HEK293T (cell line): ENCODE measurements around the gene MYH16.
A peak's percentile ranks its signal among the peaks of the same experiment; 100 is the strongest.
"Not testable (repeated sequence)": the region's sequence is repeated elsewhere in the genome, so short reads cannot be mapped to it uniquely, and the experiment has no call there.

Experiments used
- CTCF ChIA-PET: fragments of 350-600 bp; formaldehyde crosslinking; extraction: SDS; loops from one replicate; lab custom pipeline; 2021; ENCODE audit warnings: antibody characterized with exemption, inconsistent platforms; lab: Yijun Ruan, JAX
- POLR2A ChIA-PET: fragments of 350-600 bp; formaldehyde crosslinking; extraction: SDS; loops from one replicate; lab custom pipeline; 2020; ENCODE audit warnings: antibody characterized with exemption, inconsistent platforms; lab: Yijun Ruan, JAX
- DNase-seq: peaks from one replicate; pipeline ENCODE4 v3.0.0; 2012; ENCODE audit warnings: mixed read lengths; ENCODE audit errors: extremely low spot score
- ARNT ChIP-seq: fragments of 450-650 bp; IDR thresholded peaks from 2 replicates; pipeline ENCODE4 v1.6.1; 2017; ENCODE audit warnings: mild to moderate bottlenecking
- BHLHE40 ChIP-seq: fragments of 450-650 bp; IDR thresholded peaks from 2 replicates; pipeline ENCODE4 v1.6.1; 2016; ENCODE audit warnings: mild to moderate bottlenecking, moderate library complexity, borderline replicate concordance
- CTBP1 ChIP-seq: fragments of 450-650 bp; IDR thresholded peaks from 2 replicates; pipeline ENCODE4 v1.6.1; 2016; ENCODE audit warnings: borderline replicate concordance
- ELF4 ChIP-seq: fragments of 450-650 bp; IDR thresholded peaks from 2 replicates; pipeline ENCODE4 v1.6.1; 2017; ENCODE audit warnings: antibody characterized with exemption
- FOXA1 ChIP-seq: fragments of 450-650 bp; IDR thresholded peaks from 2 replicates; pipeline ENCODE4 v1.6.1; 2016; ENCODE audit warnings: mild to moderate bottlenecking
- FOXK2 ChIP-seq: fragments of 450-650 bp; IDR thresholded peaks from 2 replicates; pipeline ENCODE4 v1.6.1; 2016; ENCODE audit warnings: mild to moderate bottlenecking
- FOXM1 ChIP-seq: fragments of 450-650 bp; IDR thresholded peaks from 2 replicates; pipeline ENCODE4 v1.6.1; 2017; ENCODE audit warnings: mild to moderate bottlenecking, borderline replicate concordance
- HDGF ChIP-seq: fragments of 450-650 bp; IDR thresholded peaks from 2 replicates; pipeline ENCODE4 v1.6.1; 2017; ENCODE audit warnings: antibody characterized with exemption, borderline replicate concordance
- L3MBTL2 ChIP-seq: fragments of 450-650 bp; conservative IDR thresholded peaks from 2 replicates; pipeline ENCODE4 v1.6.1; 2016; ENCODE audit warnings: mild to moderate bottlenecking
- LEF1 ChIP-seq: fragments of 450-650 bp; IDR thresholded peaks from 2 replicates; pipeline ENCODE4 v1.6.1; 2017; ENCODE audit warnings: mild to moderate bottlenecking, borderline replicate concordance
- NFRKB ChIP-seq: fragments of 450-650 bp; IDR thresholded peaks from 2 replicates; pipeline ENCODE4 v1.6.1; 2016; ENCODE audit warnings: mild to moderate bottlenecking, moderate library complexity
- SP1 ChIP-seq: fragments of 450-650 bp; IDR thresholded peaks from 2 replicates; pipeline ENCODE4 v1.6.1; 2017
- SUZ12 ChIP-seq: fragments of 450-650 bp; IDR thresholded peaks from 2 replicates; pipeline ENCODE4 v1.6.1; 2016; ENCODE audit warnings: mild to moderate bottlenecking
- TARDBP ChIP-seq: fragments of 450-650 bp; IDR thresholded peaks from 2 replicates; pipeline ENCODE4 v1.6.1; 2016
- ZNF384 ChIP-seq: fragments of 450-650 bp; IDR thresholded peaks from 2 replicates; pipeline ENCODE4 v1.6.1; 2016
- TF ChIP-seq, protein P1 (sequence below): fragments of 450-650 bp; IDR thresholded peaks from 2 replicates; pipeline ENCODE4 v1.6.1; 2016

Gene MYH16

DNA sequence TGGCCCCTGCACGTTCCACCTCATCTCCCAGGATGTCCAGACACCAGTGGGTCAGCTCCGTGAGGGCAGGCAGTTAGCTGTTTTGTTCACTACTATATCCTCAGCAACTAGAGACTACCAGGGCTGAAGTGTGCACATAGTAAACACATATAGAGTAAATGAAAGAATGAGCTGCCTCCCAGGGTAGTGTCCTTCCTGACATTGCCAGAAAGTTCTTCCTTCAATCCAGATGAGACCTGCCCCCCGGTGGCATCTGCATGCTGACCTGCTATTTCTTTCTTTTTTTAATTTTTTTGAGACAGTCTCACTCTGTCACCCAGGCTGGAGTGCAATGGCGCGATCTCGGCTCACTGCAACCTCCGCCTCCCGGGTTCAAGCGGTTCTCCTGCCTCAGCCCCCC lies 39.1 kb downstream of the MYH16 start:
- CTCF ChIA-PET, result interaction anchor here (0.5 kb wide), 1 partner anchor 191 kb away, joined by 9 read pairs; no protein-coding TSS in a partner anchor
- DNase-seq, result no peak
- no peak for TF ChIP-seq LEF1
- no peak for TF ChIP-seq SP1
- no peak for TF ChIP-seq L3MBTL2
- TF ChIP-seq BHLHE40, result no peak
- no peak for TF ChIP-seq HDGF
- TF ChIP-seq, protein P1, sequence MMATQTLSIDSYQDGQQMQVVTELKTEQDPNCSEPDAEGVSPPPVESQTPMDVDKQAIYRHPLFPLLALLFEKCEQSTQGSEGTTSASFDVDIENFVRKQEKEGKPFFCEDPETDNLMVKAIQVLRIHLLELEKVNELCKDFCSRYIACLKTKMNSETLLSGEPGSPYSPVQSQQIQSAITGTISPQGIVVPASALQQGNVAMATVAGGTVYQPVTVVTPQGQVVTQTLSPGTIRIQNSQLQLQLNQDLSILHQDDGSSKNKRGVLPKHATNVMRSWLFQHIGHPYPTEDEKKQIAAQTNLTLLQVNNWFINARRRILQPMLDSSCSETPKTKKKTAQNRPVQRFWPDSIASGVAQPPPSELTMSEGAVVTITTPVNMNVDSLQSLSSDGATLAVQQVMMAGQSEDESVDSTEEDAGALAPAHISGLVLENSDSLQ, result no peak
- TF ChIP-seq SUZ12, result no peak
- TF ChIP-seq FOXM1, result no peak
- no peak for TF ChIP-seq FOXA1
- no peak for TF ChIP-seq CTBP1
- POLR2A ChIA-PET, result interaction anchor here (1.3 to 2.4 kb wide), 3 partner anchors 9 to 167 kb away, joined by 3 to 8 read pairs (median 4); partner anchors contain the start of gene ARPC1A

DNA sequence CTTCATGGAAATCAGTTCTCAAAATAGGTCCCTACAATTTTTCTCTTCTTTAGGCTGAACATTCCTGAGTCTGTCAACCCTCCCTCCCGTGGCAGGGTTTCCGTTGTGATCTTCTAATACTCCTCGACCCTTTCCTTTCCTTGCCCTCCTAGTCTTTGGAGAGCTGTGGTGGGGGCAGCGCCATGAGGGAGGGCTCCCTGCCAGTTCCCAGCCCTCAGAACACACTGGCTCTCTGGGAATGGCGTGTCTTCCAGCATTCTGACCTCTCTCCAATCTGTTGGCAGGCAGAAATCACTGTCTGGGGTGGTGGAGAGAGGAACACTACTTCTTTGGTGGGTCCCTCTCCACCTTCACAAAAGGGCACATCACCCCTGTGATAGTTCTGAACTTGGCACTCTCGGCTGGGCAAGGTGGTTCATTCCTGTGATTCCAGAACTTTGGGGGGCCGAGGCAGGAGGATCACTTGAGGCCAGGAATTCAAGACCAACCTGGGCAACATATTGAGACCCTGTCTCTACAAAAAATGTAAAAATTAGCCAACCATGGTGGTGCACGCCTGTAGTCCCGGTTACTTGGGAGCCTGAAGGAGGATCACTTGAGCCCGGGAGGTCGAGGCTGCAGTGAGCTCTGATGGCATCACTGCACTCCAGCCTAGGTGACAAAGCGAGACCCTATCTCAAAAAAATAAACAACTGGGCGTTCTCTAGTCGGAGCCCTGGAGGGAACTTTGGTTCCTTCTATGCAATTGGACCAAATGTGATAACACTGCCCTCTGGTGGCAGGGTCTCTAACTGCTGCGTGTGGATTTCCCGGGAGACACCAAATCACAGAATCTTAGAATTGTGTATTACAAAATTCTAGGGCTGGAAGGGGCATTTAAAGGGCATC lies 39.9 kb downstream of the MYH16 start:
- TF ChIP-seq HDGF (no peak), SP1 (no peak), ZNF384 (no peak), CTBP1 (no peak), L3MBTL2 (no peak), BHLHE40 (no peak), ELF4 (no peak), FOXK2 (no peak), SUZ12 (no peak), FOXM1 (no peak), NFRKB (no peak), ARNT (no peak), LEF1 (no peak), FOXA1 (no peak), TARDBP (no peak)
- TF ChIP-seq, protein P1, result no peak
- DNase-seq, result peak; percentile 80
- ChIA-PET CTCF (interaction anchor here (1.7 kb wide), 1 partner anchor 272 kb away, joined by 7 read pairs; no protein-coding TSS in a partner anchor), POLR2A (interaction anchor here (1.1 to 2.4 kb wide), 2 partner anchors 13 kb away, joined by 3 to 8 read pairs; partner anchors contain the start of gene ARPC1A)

DNA sequence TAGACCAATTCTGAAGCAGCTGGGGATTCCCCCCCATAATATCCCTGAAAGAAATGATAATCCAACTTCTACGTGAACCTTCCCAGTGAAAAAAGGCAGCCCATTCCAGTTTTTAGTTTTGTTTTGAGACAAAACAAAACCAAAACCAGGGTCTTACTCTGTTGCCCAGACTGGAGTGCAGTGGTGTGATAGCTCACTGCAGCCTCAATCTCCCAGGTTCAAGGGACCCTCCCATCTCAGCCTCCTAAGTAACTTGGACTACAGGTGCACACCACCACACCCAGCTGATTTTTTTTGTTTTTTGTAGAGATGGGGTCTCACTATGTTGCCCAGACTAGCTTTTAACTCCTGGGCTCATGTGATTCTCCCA lies 40.5 kb downstream of the MYH16 start:
- TF ChIP-seq FOXM1, result no peak
- TF ChIP-seq NFRKB, result no peak
- no peak for TF ChIP-seq BHLHE40
- TF ChIP-seq ELF4, result no peak
- no peak for TF ChIP-seq TARDBP
- TF ChIP-seq, protein P1, result no peak
- TF ChIP-seq FOXA1, result no peak
- no peak for TF ChIP-seq L3MBTL2
- no peak for TF ChIP-seq SUZ12
- TF ChIP-seq FOXK2, result no peak
- no peak for TF ChIP-seq SP1
- TF ChIP-seq LEF1, result no peak
- no peak for TF ChIP-seq HDGF
- TF ChIP-seq CTBP1, result no peak
- no peak for TF ChIP-seq ARNT
- TF ChIP-seq ZNF384, result no peak
- POLR2A ChIA-PET, result interaction anchor here (1.1 kb wide), 1 partner anchor 13 kb away, joined by 3 read pairs; the partner anchor contains the start of gene ARPC1A
- no peak for DNase-seq
- CTCF ChIA-PET, result interaction anchor here (0.6 to 1.7 kb wide), 2 partner anchors 233 to 272 kb away, joined by 3 to 7 read pairs; no protein-coding TSS in a partner anchor

DNA sequence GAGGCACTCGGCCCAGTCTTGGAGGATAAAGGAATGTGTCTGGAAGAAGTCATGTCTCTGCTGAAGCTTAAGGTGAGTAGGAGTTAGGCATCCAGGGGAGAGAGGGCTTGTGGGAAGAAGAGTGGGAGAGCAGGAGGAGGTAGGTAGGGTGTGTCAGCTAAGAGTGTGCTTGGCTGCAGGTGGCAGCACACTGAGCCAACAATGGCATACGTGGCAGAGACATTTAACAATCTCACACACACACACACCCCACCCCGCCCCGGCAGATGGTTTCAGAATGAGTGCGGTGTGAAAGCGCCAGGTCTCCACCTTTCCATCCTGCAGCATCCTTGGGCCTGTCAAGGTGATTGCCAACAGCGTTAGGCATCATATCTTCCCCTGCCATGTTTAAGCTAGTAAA lies 41.9 kb downstream of the MYH16 start:
- no peak for TF ChIP-seq FOXA1
- no peak for TF ChIP-seq BHLHE40
- TF ChIP-seq HDGF, result no peak
- TF ChIP-seq ARNT, result no peak
- TF ChIP-seq, protein P1, result no peak
- no peak for TF ChIP-seq LEF1
- no peak for TF ChIP-seq TARDBP
- TF ChIP-seq SUZ12, result no peak
- no peak for TF ChIP-seq ZNF384
- no peak for TF ChIP-seq SP1
- no peak for TF ChIP-seq FOXK2
- TF ChIP-seq NFRKB, result no peak
- TF ChIP-seq ELF4, result no peak
- no peak for TF ChIP-seq CTBP1
- no peak for TF ChIP-seq L3MBTL2
- no peak for TF ChIP-seq FOXM1
- no peak for DNase-seq
- ChIA-PET POLR2A (no interaction called here), CTCF (no interaction called here)

DNA sequence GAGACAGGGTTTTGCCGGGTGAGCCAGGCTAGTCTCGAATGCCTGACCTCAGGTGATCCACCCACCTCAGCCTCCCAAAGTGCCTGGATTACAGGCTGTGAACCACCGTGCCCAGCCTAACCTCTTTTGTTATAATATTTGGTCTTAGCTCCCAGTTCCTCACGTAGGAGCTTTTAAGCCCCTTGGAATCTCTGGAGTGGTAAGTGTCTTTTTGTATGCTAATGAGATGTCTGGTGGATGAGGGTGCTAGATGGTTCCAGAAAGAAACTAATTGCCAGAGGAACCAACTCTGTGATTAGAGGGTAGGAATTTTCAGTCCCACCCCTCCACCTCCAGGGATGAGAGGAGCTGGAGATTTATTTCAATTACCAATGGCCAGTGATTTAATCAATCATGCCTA lies 47.7 kb downstream of the MYH16 start:
- DNase-seq, result no peak
- ChIA-PET CTCF (no interaction called here), POLR2A (interaction anchor here (0.8 to 1.3 kb wide), 3 partner anchors 9 to 89 kb away, joined by 3 read pairs; partner anchors contain the start of gene BUD31)
- TF ChIP-seq LEF1 (no peak), TARDBP (no peak), FOXK2 (no peak), FOXM1 (no peak), HDGF (no peak), SUZ12 (no peak), L3MBTL2 (no peak), ELF4 (no peak), CTBP1 (no peak), ARNT (no peak), FOXA1 (no peak), SP1 (no peak), BHLHE40 (no peak), ZNF384 (no peak), NFRKB (no peak)
- TF ChIP-seq, protein P1, result no peak

DNA sequence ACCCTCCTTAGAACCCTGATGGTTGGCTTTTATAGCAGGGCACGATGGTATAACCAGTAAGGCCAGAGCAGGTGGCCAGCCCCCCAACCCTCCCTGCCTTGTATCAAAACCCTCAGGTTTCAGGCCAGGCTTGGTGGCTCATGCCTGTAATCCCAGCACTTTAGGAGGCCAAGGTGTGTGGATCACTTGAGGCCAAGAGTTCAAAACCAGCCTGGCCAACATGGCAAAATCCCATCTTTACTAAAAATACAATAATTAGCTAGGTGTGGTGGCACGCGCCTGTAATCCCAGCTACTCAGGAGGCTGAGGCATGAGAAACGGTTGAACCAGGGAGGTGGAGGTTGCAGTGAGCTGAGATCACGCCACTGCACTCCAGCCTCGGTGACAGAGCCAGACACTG lies 50.0 kb downstream of the MYH16 start:
- POLR2A ChIA-PET, DNase-seq, CTCF ChIA-PET: not testable (repeated sequence)
